Stimulated activated CD8-positive, alpha-beta memory T cell treated with anti-CD3 and anti-CD28 coated beads, Interleukin-7, amount 100 ng/mL, for 24 hours (primary cell): Measurements from ENCODE around the gene RILP.

Experiments
- DNase-seq: peaks from one replicate; pipeline ENCODE4 v3.0.0-alpha.2; 2020; ENCODE audit warnings: low read depth

Gene RILP

DNA sequence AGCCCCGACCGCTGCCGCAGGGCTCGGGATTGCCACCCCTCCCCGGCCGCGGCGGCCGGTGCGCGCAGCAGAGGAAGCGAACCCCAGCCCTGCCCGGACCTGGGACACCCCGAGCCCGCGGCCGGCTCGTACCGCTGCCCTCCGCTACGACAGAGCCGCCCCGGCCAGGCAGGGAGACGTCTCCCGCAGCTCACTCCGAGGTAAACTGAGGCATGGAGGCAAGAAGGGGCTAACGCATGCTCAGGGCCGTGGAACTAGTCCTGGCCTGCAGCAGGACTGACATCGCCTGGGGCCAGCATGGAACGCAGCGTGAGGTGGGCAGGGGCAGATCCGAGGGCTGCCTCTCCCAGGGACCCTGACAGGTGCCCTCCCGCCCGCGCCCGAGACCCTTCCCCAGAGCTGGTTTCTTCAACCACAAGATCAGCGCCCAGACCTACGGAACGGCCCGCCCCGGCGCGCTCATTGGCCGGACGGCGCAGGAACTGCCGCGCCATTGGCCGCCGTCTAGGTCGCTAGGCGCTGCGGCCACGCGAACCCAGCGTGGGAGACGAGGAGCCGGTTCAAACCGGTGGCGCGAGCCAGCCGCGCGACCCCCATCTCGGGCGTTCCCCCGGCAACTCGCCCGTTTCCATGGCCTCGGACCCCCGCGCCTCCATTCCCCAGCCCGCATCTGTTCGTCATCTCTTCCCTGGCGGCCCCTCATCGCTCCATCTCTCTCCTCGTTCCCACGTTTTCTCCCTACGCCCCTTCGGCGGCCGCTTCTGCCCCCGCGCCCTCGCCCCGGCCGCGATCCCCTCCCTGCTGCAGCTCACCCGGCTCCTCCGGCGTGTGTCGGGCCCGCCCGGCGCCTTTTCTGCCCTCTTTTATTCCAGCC is 21.4 kb downstream of the RILP start, which contains the start of gene SLC43A2:
SLC43A2 (minus strand) TSS at position 853 of the 874 bp plus-strand sequence. CDS start 960 bp downstream, outside the sequence.
- DNase-seq: no peak

- DNase-seq: no peak
These were observed 22.3 kb downstream of the RILP start for GRCh38 chr17:1627182-1627981.

- no peak for DNase-seq
These were observed 23.3 kb downstream of the RILP start for GRCh38 chr17:1626333-1626732.

DNA sequence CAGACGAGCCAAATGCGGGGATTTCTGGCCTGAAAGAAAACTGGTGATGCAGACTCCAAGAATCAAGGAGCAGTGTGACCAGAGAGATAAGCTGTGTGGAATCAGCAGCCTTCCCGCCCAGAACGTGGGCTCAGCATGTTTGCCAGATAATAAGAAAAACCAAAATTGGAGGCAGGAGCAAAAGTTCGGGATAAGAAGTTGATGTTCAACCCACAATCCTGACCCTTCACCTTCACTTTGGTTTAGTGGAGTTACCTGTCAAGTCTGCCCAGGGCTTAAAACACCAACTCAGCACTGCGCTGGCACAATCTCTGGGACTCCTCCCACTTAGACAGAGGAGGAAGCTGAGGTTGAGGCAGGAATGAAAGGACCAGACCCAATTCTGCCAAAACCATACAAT is 24.1 kb downstream of the RILP start:
- DNase-seq: no peak

GRCh38 chr17:1625053-1625452 is 24.6 kb downstream of the RILP start:
- no peak for DNase-seq

DNA sequence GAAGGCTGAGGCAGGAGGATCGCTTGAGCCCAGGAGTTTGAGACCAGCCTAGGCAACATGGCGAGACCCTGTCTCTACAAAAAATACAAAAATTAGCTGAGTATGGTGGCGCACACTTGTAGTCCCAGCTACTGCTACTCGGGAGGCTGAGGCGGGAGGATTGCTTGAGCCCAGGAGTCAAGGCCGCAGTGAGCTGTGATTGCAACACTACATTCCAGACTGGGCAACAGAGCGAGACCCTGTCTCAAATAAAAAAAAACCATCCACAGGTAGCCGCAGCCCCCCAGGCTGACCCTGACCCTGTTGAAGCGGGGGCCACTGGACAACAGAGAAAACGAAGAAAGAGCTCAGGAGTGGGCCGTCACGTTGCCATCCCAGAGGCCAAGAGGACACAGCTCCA is 25.0 kb downstream of the RILP start:
- no peak for DNase-seq

DNA sequence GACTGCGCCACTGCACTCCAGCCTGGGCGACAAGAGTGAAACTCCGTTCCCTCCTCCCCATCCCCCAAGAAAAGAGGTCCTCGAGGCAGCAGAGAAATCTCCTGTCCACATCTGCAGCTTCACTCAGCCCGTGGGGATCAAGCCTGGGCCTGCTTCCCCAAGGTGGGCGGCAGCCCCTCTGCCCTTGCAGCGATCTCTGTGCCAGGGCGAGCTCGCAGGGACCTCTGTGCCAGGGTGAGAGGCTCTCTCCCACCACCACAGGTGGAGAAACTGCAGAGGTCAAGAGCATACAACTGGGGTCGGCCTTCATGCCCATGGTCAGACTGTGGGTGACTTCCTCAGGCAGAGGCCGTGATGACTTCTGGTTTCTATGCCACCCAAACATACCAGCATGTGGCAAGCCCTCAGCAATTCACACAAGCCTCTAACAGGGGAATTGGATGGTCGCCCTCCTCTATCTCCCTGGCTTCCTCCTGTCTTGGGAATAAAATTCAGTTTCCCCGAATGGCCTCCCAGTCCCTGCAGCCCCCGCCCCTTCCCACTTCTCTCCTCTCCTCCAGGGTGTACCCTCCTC is 26.5 kb downstream of the RILP start:
- no peak for DNase-seq

- no peak for DNase-seq
These were observed 28.3 kb downstream of the RILP start for GRCh38 chr17:1621273-1621954.

DNA sequence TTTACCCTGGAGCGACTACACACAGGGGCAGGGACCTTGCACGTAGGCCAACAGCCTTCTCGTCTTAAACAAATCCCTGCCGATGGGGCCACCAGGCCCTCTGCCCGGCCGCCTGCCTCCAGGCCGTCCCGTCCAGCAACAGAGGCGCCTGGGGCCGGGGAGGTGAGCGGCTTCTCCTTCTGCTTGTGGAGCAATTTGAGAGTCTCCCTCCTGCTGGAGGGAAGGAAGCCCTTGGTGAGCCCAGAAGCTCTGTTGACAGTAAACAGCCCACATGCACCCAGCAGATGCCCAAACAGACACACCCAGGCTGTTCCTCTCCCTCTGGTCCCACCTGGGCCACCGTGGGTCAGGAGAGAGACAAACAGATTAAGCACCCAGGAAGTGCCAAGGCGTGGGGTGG is 29.2 kb downstream of the RILP start:
- no peak for DNase-seq

DNA sequence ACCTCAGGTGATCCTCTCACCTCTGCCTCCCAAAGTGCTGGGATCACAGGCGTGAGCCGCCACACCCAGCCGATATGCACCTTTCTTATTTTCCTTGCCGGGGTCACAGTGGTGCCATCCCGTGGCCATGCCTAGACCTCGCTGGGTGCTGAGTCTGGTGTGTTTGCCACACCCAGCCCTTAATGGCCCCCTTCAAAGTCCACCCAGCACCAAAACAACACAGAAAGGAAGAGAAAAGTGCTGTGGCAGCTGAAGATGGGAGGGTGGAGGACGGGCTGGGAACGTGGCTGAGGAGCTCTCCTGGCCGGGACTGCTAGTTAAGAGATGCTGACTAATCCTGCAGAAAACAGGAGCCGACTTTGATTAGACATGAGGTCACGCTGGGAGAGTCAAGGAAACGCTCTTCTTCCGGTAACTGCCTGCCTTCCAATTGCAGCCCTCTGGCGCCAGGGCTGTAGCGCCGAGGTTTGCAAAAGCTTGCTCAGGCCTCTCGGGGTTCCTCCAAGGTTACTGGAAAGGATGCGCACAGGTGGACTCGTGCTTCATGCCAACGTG is 32.0 kb downstream of the RILP start:
- DNase-seq: no peak

GRCh38 chr17:1616101-1616500 is 33.6 kb downstream of the RILP start:
- DNase-seq: no peak

DNA sequence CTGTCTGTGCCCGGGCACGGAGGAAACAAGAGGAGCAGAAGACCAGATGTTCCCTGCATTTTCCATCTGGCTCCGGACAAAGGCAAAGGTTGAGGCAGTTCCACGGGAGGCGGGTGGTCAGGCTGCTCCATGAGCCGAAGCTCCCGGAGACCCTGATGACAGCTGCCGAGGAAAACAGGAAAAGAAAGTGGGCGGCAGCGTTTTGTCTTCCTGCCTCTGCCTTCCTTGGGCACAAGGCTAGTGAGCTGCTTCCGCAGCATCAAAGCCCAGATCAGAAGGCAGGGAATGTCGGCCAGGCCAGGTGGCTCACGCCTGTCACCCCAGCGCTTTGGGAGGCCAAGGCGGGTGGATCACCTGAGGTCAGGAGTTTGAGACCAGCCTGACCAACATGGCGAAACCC is 37.3 kb downstream of the RILP start:
- DNase-seq: no peak

DNA sequence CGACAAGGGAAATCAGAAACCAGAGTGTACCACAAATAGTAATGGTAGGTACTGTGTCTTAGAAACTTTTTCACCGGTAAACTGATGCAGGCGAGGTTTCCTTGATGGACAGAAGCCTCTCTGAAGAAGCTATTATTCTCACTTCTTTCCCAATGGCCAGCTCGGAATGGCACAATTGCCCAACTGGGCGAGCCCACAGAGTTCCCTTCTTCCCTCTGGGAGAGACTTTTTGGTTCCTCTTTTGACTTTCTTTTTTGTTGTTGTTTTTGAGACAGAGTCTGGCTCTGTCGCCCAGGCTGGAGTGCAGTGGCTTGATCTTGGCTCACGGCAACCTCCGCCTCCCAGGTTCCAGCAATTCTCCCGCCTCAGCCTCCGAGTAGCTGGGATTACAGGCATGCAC is 38.0 kb downstream of the RILP start:
- no peak for DNase-seq

- no peak for DNase-seq
These were observed 41.0 kb downstream of the RILP start for GRCh38 chr17:1608676-1609075.

DNA sequence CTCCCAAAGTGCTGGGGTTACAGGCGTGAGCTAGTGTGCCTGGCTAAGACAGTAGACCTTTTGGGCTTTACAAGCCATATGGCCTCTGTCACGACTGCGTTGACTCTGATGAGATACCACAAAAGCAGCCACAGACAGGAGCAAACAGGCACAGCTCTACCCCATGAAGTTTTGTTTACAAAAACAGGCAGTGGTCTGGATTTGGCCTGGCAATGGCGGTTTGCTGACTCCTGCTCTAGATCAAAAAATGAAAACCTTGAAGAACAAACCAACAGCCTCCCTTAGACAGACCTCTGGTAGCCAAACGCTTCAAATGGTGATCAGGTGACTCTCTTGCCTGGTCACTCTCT is 41.7 kb downstream of the RILP start:
- no peak for DNase-seq

- DNase-seq: no peak
These were observed 43.2 kb downstream of the RILP start for GRCh38 chr17:1606352-1606985.

DNA sequence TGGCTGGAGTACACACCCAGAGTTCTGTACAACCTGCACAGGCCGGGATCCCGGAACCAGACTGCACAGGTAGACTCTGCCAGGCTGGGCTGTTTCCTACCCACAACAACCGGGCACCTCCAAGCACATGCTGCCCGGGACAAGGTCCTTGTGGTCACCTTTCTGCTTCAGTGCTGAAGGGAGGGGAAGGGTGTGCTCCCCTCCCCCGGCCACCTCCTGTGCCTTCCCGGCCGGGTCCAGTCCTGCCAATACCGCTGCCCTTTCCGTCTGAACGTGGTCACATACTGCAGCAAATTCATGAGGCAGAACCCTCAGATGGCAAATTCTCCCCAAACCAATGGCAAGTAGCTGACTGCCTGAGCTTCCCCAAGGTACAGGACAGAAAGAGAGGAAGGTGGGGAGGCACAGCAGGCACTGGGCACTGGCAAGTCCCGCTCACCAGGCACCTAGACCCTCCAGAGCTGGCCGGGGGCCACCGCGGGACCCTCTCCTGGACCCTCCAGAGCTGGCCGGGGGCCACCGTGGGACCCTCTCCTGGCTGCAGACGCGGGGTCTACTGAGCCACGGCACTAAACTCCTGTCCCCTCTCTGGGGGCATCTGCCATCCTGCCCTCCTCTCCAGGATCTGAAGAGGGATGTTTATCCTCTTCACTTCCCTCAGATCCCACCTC is 43.9 kb downstream of the RILP start:
- no peak for DNase-seq

DNA sequence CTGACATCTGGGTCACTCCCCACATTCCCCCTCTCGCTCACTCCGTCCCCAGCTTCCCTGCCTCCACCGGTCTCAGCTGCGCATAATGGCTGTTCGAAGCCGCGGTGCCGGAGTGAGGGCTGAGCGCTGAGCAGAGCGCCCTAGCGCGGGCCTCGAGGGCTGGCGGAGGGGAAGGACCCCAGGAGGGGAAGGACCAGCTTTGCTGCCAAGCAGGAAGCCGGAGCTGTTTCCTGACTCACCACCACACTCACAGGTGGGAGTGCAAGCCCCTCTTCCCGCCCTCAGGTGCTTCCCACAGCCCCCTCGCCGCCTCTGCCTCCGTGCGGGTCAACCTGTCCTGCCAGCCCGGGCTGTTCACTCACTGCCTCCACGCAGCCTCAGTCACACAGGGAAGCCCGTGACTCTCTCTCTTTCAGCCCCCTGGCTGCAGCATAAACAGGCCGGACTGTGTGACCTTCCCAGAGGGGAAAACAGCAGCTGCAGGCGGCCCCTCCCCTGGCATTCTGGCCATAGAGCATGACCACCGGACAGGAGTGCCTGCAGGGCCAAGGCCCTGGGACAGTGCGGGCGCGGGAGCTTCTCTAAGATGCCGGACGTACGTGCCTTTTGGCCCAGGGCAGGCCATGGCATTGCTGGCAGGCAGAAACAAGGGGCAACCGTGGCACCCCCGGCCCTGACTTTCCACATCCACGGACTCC is 44.7 kb downstream of the RILP start:
- no peak for DNase-seq

GRCh38 chr17:1601571-1601970 is 48.1 kb downstream of the RILP start:
- DNase-seq: no peak

DNA sequence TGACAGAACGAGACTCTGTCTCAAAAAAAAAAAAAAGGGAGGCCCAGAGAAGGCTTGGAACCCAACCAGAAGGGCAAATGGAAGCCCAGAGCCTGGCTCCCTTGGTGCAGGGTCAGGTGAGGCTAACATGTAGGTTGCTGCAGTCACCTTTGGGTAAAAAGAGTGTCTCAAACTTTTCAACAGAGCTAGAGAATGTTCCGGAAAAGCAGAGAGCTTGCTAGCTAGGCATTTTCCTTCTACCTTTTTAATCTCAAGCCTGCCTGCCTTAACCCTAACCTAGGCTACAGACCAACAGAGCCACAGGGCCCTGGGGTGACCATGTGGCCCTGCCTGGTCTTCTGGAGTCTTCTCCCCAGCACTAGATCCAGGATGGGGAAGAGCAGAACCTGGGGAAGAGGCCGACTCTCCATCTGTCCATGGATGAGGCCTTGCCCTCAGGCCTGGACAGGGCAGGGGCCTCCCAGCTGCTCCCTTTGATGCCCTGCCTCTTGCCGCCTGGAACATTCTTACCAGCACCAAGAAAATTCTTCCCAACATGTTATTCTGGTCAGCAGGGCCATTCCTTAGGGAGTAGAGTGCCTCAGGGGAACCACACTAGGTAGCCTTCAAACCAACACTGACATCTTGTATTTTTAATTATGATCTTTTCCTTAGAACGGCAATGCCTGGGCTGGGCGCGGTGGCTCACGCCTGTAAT is 51.1 kb downstream of the RILP start:
- DNase-seq: no peak
